HEK293T (cell line): ENCODE results near the gene NPHP4.

Experiments used
- CTCF ChIA-PET: fragments of 350-600 bp; formaldehyde crosslinking; extraction: SDS; loops from one replicate; lab custom pipeline; 2021; ENCODE audit warnings: antibody characterized with exemption, inconsistent platforms; lab: Yijun Ruan, JAX
- POLR2A ChIA-PET: fragments of 350-600 bp; formaldehyde crosslinking; extraction: SDS; loops from one replicate; lab custom pipeline; 2020; ENCODE audit warnings: antibody characterized with exemption, inconsistent platforms; lab: Yijun Ruan, JAX
- DNase-seq: peaks from one replicate; pipeline ENCODE4 v3.0.0; 2012; ENCODE audit warnings: mixed read lengths; ENCODE audit errors: extremely low spot score
- ARNT ChIP-seq: fragments of 450-650 bp; IDR thresholded peaks from 2 replicates; pipeline ENCODE4 v1.6.1; 2017; ENCODE audit warnings: mild to moderate bottlenecking
- BHLHE40 ChIP-seq: fragments of 450-650 bp; IDR thresholded peaks from 2 replicates; pipeline ENCODE4 v1.6.1; 2016; ENCODE audit warnings: mild to moderate bottlenecking, moderate library complexity, borderline replicate concordance
- CTBP1 ChIP-seq: fragments of 450-650 bp; IDR thresholded peaks from 2 replicates; pipeline ENCODE4 v1.6.1; 2016; ENCODE audit warnings: borderline replicate concordance
- ELF4 ChIP-seq: fragments of 450-650 bp; IDR thresholded peaks from 2 replicates; pipeline ENCODE4 v1.6.1; 2017; ENCODE audit warnings: antibody characterized with exemption
- FOXA1 ChIP-seq: fragments of 450-650 bp; IDR thresholded peaks from 2 replicates; pipeline ENCODE4 v1.6.1; 2016; ENCODE audit warnings: mild to moderate bottlenecking
- FOXK2 ChIP-seq: fragments of 450-650 bp; IDR thresholded peaks from 2 replicates; pipeline ENCODE4 v1.6.1; 2016; ENCODE audit warnings: mild to moderate bottlenecking
- FOXM1 ChIP-seq: fragments of 450-650 bp; IDR thresholded peaks from 2 replicates; pipeline ENCODE4 v1.6.1; 2017; ENCODE audit warnings: mild to moderate bottlenecking, borderline replicate concordance
- HDGF ChIP-seq: fragments of 450-650 bp; IDR thresholded peaks from 2 replicates; pipeline ENCODE4 v1.6.1; 2017; ENCODE audit warnings: antibody characterized with exemption, borderline replicate concordance
- L3MBTL2 ChIP-seq: fragments of 450-650 bp; conservative IDR thresholded peaks from 2 replicates; pipeline ENCODE4 v1.6.1; 2016; ENCODE audit warnings: mild to moderate bottlenecking
- LEF1 ChIP-seq: fragments of 450-650 bp; IDR thresholded peaks from 2 replicates; pipeline ENCODE4 v1.6.1; 2017; ENCODE audit warnings: mild to moderate bottlenecking, borderline replicate concordance
- NFRKB ChIP-seq: fragments of 450-650 bp; IDR thresholded peaks from 2 replicates; pipeline ENCODE4 v1.6.1; 2016; ENCODE audit warnings: mild to moderate bottlenecking, moderate library complexity
- SP1 ChIP-seq: fragments of 450-650 bp; IDR thresholded peaks from 2 replicates; pipeline ENCODE4 v1.6.1; 2017
- SUZ12 ChIP-seq: fragments of 450-650 bp; IDR thresholded peaks from 2 replicates; pipeline ENCODE4 v1.6.1; 2016; ENCODE audit warnings: mild to moderate bottlenecking
- TARDBP ChIP-seq: fragments of 450-650 bp; IDR thresholded peaks from 2 replicates; pipeline ENCODE4 v1.6.1; 2016
- ZNF384 ChIP-seq: fragments of 450-650 bp; IDR thresholded peaks from 2 replicates; pipeline ENCODE4 v1.6.1; 2016
- TF ChIP-seq, protein P1 (sequence below): fragments of 450-650 bp; IDR thresholded peaks from 2 replicates; pipeline ENCODE4 v1.6.1; 2016

The NPHP4 gene

DNA sequence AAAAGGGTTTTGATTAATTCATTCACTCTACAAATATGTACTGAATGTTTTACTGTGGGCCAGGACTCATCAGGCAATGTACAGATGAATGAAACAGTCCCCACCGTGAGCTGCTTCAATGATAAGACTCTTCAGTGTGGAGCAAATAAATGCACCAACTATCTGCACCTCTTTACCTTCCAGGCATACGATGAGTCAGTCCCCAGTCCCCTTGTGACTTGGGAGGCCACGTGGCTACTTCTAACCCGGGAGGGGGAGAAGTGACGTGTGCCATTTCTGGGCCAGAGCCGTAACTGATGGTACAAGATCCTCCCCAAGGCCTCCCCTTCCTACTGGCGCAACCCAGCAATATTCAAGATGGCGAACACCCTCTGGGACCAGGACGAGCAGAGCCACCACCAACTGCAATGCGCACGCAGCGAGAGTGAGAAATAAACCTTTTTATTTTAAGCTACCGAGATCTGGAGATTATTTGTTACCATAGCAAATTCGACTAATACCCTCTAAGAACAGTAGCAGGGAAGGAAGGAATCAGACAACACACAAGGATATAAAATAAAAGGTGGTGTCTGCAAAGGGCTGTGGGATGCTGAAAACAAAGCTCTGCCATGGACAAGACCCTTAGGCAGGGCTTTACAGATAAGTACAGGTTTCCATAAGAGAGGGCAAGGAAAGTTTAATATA, 74.5 kb downstream of the NPHP4 start:
- no peak for DNase-seq
- POLR2A ChIA-PET = no interaction called here
- TF ChIP-seq SP1 = no peak
- no peak for TF ChIP-seq FOXM1
- TF ChIP-seq FOXK2 = no peak
- CTCF ChIA-PET = interaction anchor here (0.9 to 1.5 kb wide), 3 partner anchors 8 to 408 kb away, joined by 3 to 4 read pairs (median 3); no protein-coding TSS in a partner anchor

DNA sequence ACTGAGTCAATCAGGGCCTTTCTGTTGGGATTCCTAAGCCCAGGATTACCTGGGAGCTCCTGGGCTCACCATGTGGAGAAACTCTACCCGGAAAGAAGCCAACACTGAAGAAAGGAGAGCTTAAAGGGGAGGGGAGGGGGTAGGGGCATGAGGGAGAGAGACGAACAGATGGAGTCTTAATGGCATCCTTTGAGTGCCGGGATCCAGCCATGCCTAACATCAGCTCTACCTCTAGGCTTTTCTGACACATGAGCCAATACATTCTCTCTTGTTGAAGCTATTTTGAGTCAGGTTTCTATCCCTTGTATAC, 75.0 kb downstream of the NPHP4 start:
- DNase-seq = no peak
- no peak for TF ChIP-seq SP1
- no peak for TF ChIP-seq SUZ12
- no peak for TF ChIP-seq FOXK2
- TF ChIP-seq ELF4 = no peak
- TF ChIP-seq, protein P1, sequence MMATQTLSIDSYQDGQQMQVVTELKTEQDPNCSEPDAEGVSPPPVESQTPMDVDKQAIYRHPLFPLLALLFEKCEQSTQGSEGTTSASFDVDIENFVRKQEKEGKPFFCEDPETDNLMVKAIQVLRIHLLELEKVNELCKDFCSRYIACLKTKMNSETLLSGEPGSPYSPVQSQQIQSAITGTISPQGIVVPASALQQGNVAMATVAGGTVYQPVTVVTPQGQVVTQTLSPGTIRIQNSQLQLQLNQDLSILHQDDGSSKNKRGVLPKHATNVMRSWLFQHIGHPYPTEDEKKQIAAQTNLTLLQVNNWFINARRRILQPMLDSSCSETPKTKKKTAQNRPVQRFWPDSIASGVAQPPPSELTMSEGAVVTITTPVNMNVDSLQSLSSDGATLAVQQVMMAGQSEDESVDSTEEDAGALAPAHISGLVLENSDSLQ = no peak
- no peak for TF ChIP-seq HDGF
- no peak for TF ChIP-seq TARDBP
- TF ChIP-seq NFRKB = no peak
- CTCF ChIA-PET = interaction anchor here (1.4 to 1.5 kb wide), 2 partner anchors 9 to 13 kb away, joined by 3 to 4 read pairs; no protein-coding TSS in a partner anchor
- POLR2A ChIA-PET = no interaction called here

GRCh38 chr1:5916572-5917280, 75.5 kb downstream of the NPHP4 start:
- ChIA-PET CTCF (interaction anchor here (1.1 to 1.5 kb wide), 3 partner anchors 9 to 24 kb away, joined by 3 to 4 read pairs (median 3); no protein-coding TSS in a partner anchor), POLR2A (no interaction called here)
- DNase-seq = no peak
- TF ChIP-seq NFRKB (no peak), ARNT (no peak), FOXK2 (no peak), FOXM1 (no peak), FOXA1 (no peak), SUZ12 (no peak), HDGF (no peak)

GRCh38 chr1:5915587-5916571, 76.3 kb downstream of the NPHP4 start:
- CTCF ChIA-PET = interaction anchor here (1.1 to 1.5 kb wide), 3 partner anchors 10 to 24 kb away, joined by 3 to 4 read pairs (median 3); no protein-coding TSS in a partner anchor
- POLR2A ChIA-PET = no interaction called here
- DNase-seq = peak; percentile 42

GRCh38 chr1:5914676-5915365, 77.4 kb downstream of the NPHP4 start:
- DNase-seq = no peak
- no peak for TF ChIP-seq TARDBP
- no peak for TF ChIP-seq SP1
- no peak for TF ChIP-seq LEF1
- no peak for TF ChIP-seq FOXM1
- no peak for TF ChIP-seq HDGF
- no peak for TF ChIP-seq FOXA1
- TF ChIP-seq NFRKB = no peak
- TF ChIP-seq, protein P1 = no peak
- no peak for TF ChIP-seq SUZ12
- no peak for TF ChIP-seq ZNF384
- no peak for TF ChIP-seq BHLHE40
- no peak for TF ChIP-seq FOXK2
- POLR2A ChIA-PET = no interaction called here
- CTCF ChIA-PET = no interaction called here

More at GRCh38 chr1:5915587-5916571, 76.3 kb downstream of the NPHP4 start:
- TF ChIP-seq ARNT (no peak), FOXM1 (no peak), HDGF (no peak), SP1 (no peak), BHLHE40 (no peak), LEF1 (no peak), CTBP1 (no peak), L3MBTL2 (no peak), ZNF384 (no peak), SUZ12 (no peak), ELF4 (no peak), TARDBP (no peak), FOXA1 (no peak)
- TF ChIP-seq, protein P1 = no peak

DNA sequence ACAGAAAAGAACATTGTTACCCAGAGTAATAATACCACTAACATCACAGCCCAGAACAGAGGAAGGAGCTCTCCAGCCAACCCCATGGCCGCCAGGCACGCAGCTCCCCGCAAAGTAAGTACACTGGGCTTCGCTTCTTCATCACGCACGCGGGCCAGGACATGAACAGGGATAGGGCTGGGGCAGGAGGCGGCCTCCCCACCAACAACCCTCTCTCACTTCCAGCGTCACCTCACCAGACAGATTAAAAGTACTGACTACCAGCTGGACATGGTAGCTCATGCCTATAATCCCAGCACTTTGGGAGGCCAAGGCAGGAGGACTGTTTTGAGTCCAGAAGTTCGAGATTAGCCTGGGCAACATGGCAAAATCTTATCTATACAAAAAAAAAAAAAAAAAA, 78.3 kb downstream of the NPHP4 start:
- POLR2A ChIA-PET = no interaction called here
- CTCF ChIA-PET = no interaction called here
- TF ChIP-seq BHLHE40 = no peak
- TF ChIP-seq ZNF384 = no peak
- TF ChIP-seq FOXA1 = no peak
- no peak for TF ChIP-seq ARNT
- no peak for TF ChIP-seq HDGF
- TF ChIP-seq TARDBP = no peak
- no peak for TF ChIP-seq CTBP1
- no peak for TF ChIP-seq LEF1
- TF ChIP-seq SUZ12 = no peak
- DNase-seq = no peak
